ENCODE measurements around the gene SLC2A9.

SLC2A9 gene

GRCh38 chr4:9931146-9931545 lies 90.2 kb downstream of the SLC2A9 start:
- H3K36me3 Mint-ChIP-seq: no peaks in the 10 kb centered on the region
- no peaks in the 10 kb centered on the region for H3K4me1 Mint-ChIP-seq (ENCODE audit: low read depth)
- H3K4me3 Mint-ChIP-seq: no peak overlapping the region
- H3K27ac Mint-ChIP-seq: no peak overlapping the region
- H3K27me3 Mint-ChIP-seq: no peaks in the 10 kb centered on the region
- no peaks in the 10 kb centered on the region for H3K9me3 Mint-ChIP-seq (ENCODE audit: low read depth)

GRCh38 chr4:9929111-9929510 lies 92.2 kb downstream of the SLC2A9 start:
- H3K4me1 Mint-ChIP-seq (ENCODE audit: low read depth): no peaks in the 10 kb centered on the region
- no peak overlapping the region for H3K27ac Mint-ChIP-seq
- no peaks in the 10 kb centered on the region for H3K27me3 Mint-ChIP-seq
- no peaks in the 10 kb centered on the region for H3K36me3 Mint-ChIP-seq
- no peaks in the 10 kb centered on the region for H3K9me3 Mint-ChIP-seq (ENCODE audit: low read depth)
- no peak overlapping the region for H3K4me3 Mint-ChIP-seq

GRCh38 chr4:9927341-9928007 lies 93.8 kb downstream of the SLC2A9 start:
- H3K4me1 Mint-ChIP-seq (ENCODE audit: low read depth): no peaks in the 10 kb centered on the region
- H3K9me3 Mint-ChIP-seq (ENCODE audit: low read depth): no peaks in the 10 kb centered on the region
- no peaks in the 10 kb centered on the region for H3K27me3 Mint-ChIP-seq
- no peak overlapping the region for H3K4me3 Mint-ChIP-seq
- H3K36me3 Mint-ChIP-seq: no peaks in the 10 kb centered on the region
- no peak overlapping the region for H3K27ac Mint-ChIP-seq

GRCh38 chr4:9926586-9926985 lies 94.7 kb downstream of the SLC2A9 start:
- H3K9me3 Mint-ChIP-seq (ENCODE audit: low read depth): no peaks in the 10 kb centered on the region
- H3K27ac Mint-ChIP-seq: no peak overlapping the region
- H3K4me3 Mint-ChIP-seq: no peak overlapping the region
- no peaks in the 10 kb centered on the region for H3K36me3 Mint-ChIP-seq
- no peaks in the 10 kb centered on the region for H3K27me3 Mint-ChIP-seq
- H3K4me1 Mint-ChIP-seq (ENCODE audit: low read depth): no peaks in the 10 kb centered on the region

- H3K27ac Mint-ChIP-seq: no peak overlapping the region
- H3K4me3 Mint-ChIP-seq: no peak overlapping the region
- H3K27me3 Mint-ChIP-seq: no peaks in the 10 kb centered on the region
- H3K36me3 Mint-ChIP-seq: no peaks in the 10 kb centered on the region
- H3K9me3 Mint-ChIP-seq (ENCODE audit: low read depth): no peaks in the 10 kb centered on the region
- no peaks in the 10 kb centered on the region for H3K4me1 Mint-ChIP-seq (ENCODE audit: low read depth)
Measured at GRCh38 chr4:9925750-9926439, 95.4 kb downstream of the SLC2A9 start.

- H3K27me3 Mint-ChIP-seq: no peaks in the 10 kb centered on the region
- H3K4me3 Mint-ChIP-seq: no peak overlapping the region
- H3K9me3 Mint-ChIP-seq (ENCODE audit: low read depth): no peaks in the 10 kb centered on the region
Measured at GRCh38 chr4:9924750-9925149, 96.5 kb downstream of the SLC2A9 start.

GRCh38 chr4:9923195-9923812 lies 98.0 kb downstream of the SLC2A9 start:
- Mint-ChIP-seq H3K27ac (no peak overlapping the region), H3K9me3 (ENCODE audit: low read depth) (no peaks in the 10 kb centered on the region), H3K4me1 (ENCODE audit: low read depth) (no peaks in the 10 kb centered on the region), H3K27me3 (no peaks in the 10 kb centered on the region), H3K36me3 (no peaks in the 10 kb centered on the region), H3K4me3 (no peak overlapping the region)

More at GRCh38 chr4:9924750-9925149, 96.5 kb downstream of the SLC2A9 start:
- no peaks in the 10 kb centered on the region for H3K36me3 Mint-ChIP-seq
- H3K27ac Mint-ChIP-seq: no peak overlapping the region
- no peaks in the 10 kb centered on the region for H3K4me1 Mint-ChIP-seq (ENCODE audit: low read depth)

- Mint-ChIP-seq H3K9me3 (ENCODE audit: low read depth) (no peaks in the 10 kb centered on the region), H3K27ac (no peak overlapping the region), H3K4me3 (no peak overlapping the region), H3K4me1 (ENCODE audit: low read depth) (no peaks in the 10 kb centered on the region), H3K36me3 (no peaks in the 10 kb centered on the region), H3K27me3 (no peaks in the 10 kb centered on the region)
Measured at GRCh38 chr4:9921326-9921725, 100.0 kb downstream of the SLC2A9 start.

- no peaks in the 10 kb centered on the region for H3K27me3 Mint-ChIP-seq
- H3K4me1 Mint-ChIP-seq (ENCODE audit: low read depth): no peaks in the 10 kb centered on the region
- no peaks in the 10 kb centered on the region for H3K36me3 Mint-ChIP-seq
- no peak overlapping the region for H3K27ac Mint-ChIP-seq
- H3K9me3 Mint-ChIP-seq (ENCODE audit: low read depth): no peaks in the 10 kb centered on the region
- H3K4me3 Mint-ChIP-seq: no peak overlapping the region
Measured at GRCh38 chr4:9920029-9920428, 101.3 kb downstream of the SLC2A9 start.

- H3K27me3 Mint-ChIP-seq: no peaks in the 10 kb centered on the region
- no peak overlapping the region for H3K4me3 Mint-ChIP-seq
Measured at GRCh38 chr4:9919047-9919446, 102.2 kb downstream of the SLC2A9 start.

GRCh38 chr4:9918484-9918883 lies 102.8 kb downstream of the SLC2A9 start:
- Mint-ChIP-seq H3K4me1 (ENCODE audit: low read depth) (no peaks in the 10 kb centered on the region), H3K27me3 (no peaks in the 10 kb centered on the region), H3K27ac (no peak overlapping the region), H3K9me3 (ENCODE audit: low read depth) (no peaks in the 10 kb centered on the region), H3K4me3 (no peak overlapping the region), H3K36me3 (no peaks in the 10 kb centered on the region)

More at GRCh38 chr4:9919047-9919446, 102.2 kb downstream of the SLC2A9 start:
- Mint-ChIP-seq H3K4me1 (ENCODE audit: low read depth) (no peaks in the 10 kb centered on the region), H3K9me3 (ENCODE audit: low read depth) (no peaks in the 10 kb centered on the region), H3K36me3 (no peaks in the 10 kb centered on the region), H3K27ac (no peak overlapping the region)

GRCh38 chr4:9916937-9917336 lies 104.4 kb downstream of the SLC2A9 start:
- H3K4me3 Mint-ChIP-seq: no peak overlapping the region
- H3K9me3 Mint-ChIP-seq (ENCODE audit: low read depth): no peaks in the 10 kb centered on the region
- H3K36me3 Mint-ChIP-seq: no peaks in the 10 kb centered on the region
- no peaks in the 10 kb centered on the region for H3K4me1 Mint-ChIP-seq (ENCODE audit: low read depth)
- H3K27ac Mint-ChIP-seq: no peak overlapping the region
- no peaks in the 10 kb centered on the region for H3K27me3 Mint-ChIP-seq

GRCh38 chr4:9916346-9916745 lies 105.0 kb downstream of the SLC2A9 start:
- no peak overlapping the region for H3K27ac Mint-ChIP-seq
- H3K4me3 Mint-ChIP-seq: no peak overlapping the region
- no peaks in the 10 kb centered on the region for H3K9me3 Mint-ChIP-seq (ENCODE audit: low read depth)

GRCh38 chr4:9913846-9914245 lies 107.5 kb downstream of the SLC2A9 start:
- Mint-ChIP-seq H3K9me3 (ENCODE audit: low read depth) (no peaks in the 10 kb centered on the region), H3K4me3 (no peak overlapping the region), H3K36me3 (peaks cover 4% of the 10 kb centered on the region), H3K27me3 (no peaks in the 10 kb centered on the region), H3K4me1 (ENCODE audit: low read depth) (no peaks in the 10 kb centered on the region), H3K27ac (no peak overlapping the region)

More at GRCh38 chr4:9916346-9916745, 105.0 kb downstream of the SLC2A9 start:
- Mint-ChIP-seq H3K4me1 (ENCODE audit: low read depth) (no peaks in the 10 kb centered on the region), H3K27me3 (no peaks in the 10 kb centered on the region), H3K36me3 (peaks cover 3% of the 10 kb centered on the region)

- H3K36me3 Mint-ChIP-seq: peaks cover 8% of the 10 kb centered on the region
- no peaks in the 10 kb centered on the region for H3K27me3 Mint-ChIP-seq
- H3K9me3 Mint-ChIP-seq (ENCODE audit: low read depth): no peaks in the 10 kb centered on the region
- no peak overlapping the region for H3K27ac Mint-ChIP-seq
- H3K4me1 Mint-ChIP-seq (ENCODE audit: low read depth): peaks cover 2% of the 10 kb centered on the region
- H3K4me3 Mint-ChIP-seq: no peak overlapping the region
Measured at GRCh38 chr4:9906996-9907395, 114.3 kb downstream of the SLC2A9 start.

Data from activated naive CD8-positive, alpha-beta T cell (primary cell).